ENCODE data around the gene PPP2R2C. TPM values are rescaled to one million over a fixed set of nuclear protein-coding genes. Genes with fewer than 3 reads are reported as not detected.

PPP2R2C gene
- total RNA-seq, 2 donors from 2014 or later, result 0.53 TPM; not detected in 1

GRCh38 chr4:6319530-6320150 is 152.8 kb downstream of the PPP2R2C start:
- intact Hi-C loops (cut with DNase I, micrococcal nuclease), result no loop called here
- ATAC-seq (no peak), DNase-seq (no peak)

GRCh38 chr4:6318206-6318605 is 154.2 kb downstream of the PPP2R2C start:
- ATAC-seq (no peak), DNase-seq (no peak)
- intact Hi-C loops (cut with DNase I, micrococcal nuclease), result no loop called here

- intact Hi-C loops (cut with DNase I, micrococcal nuclease), result no loop called here
- DNase-seq, result no peak
- ATAC-seq, result no peak
Observed at GRCh38 chr4:6316461-6317003, 155.9 kb downstream of the PPP2R2C start.

- ATAC-seq (no peak), DNase-seq (no peak)
- intact Hi-C loops (cut with DNase I, micrococcal nuclease), result no loop called here
Observed at GRCh38 chr4:6313216-6313615, 159.2 kb downstream of the PPP2R2C start.

GRCh38 chr4:6309777-6310176 is 162.6 kb downstream of the PPP2R2C start:
- no peak for ATAC-seq
- intact Hi-C loops (cut with DNase I, micrococcal nuclease), result no loop called here
- no peak for DNase-seq

GRCh38 chr4:6308899-6309643 is 163.3 kb downstream of the PPP2R2C start:
- no peak for DNase-seq
- ATAC-seq, result no peak
- intact Hi-C loops (cut with DNase I, micrococcal nuclease), result no loop called here

- intact Hi-C loops (cut with DNase I, micrococcal nuclease), result no loop called here
Observed at GRCh38 chr4:6307891-6308290, 164.5 kb downstream of the PPP2R2C start.

GRCh38 chr4:6307230-6307629 is 165.2 kb downstream of the PPP2R2C start:
- no peak for DNase-seq
- intact Hi-C loops (cut with DNase I, micrococcal nuclease), result no loop called here
- ATAC-seq, result no peak

More at GRCh38 chr4:6307891-6308290, 164.5 kb downstream of the PPP2R2C start:
- ATAC-seq (no peak), DNase-seq (no peak)

GRCh38 chr4:6306299-6306698 is 166.1 kb downstream of the PPP2R2C start:
- no peak for DNase-seq
- intact Hi-C loops (cut with DNase I, micrococcal nuclease), result no loop called here
- ATAC-seq, result no peak

GRCh38 chr4:6303943-6304342 is 168.5 kb downstream of the PPP2R2C start:
- ATAC-seq (no peak), DNase-seq (no peak)
- intact Hi-C loops (cut with DNase I, micrococcal nuclease), result no loop called here

- intact Hi-C loops (cut with DNase I, micrococcal nuclease), result no loop called here
- no peak for DNase-seq
- no peak for ATAC-seq
Observed at GRCh38 chr4:6302869-6303268, 169.5 kb downstream of the PPP2R2C start.

- ATAC-seq, result no peak
- no peak for DNase-seq
- intact Hi-C loops (cut with DNase I, micrococcal nuclease), result no loop called here
Observed at GRCh38 chr4:6301732-6302442, 170.5 kb downstream of the PPP2R2C start.

GRCh38 chr4:6301051-6301731 is 171.2 kb downstream of the PPP2R2C start:
- ATAC-seq (no peak), DNase-seq (no peak)
- intact Hi-C loops (cut with DNase I, micrococcal nuclease), result no loop called here

GRCh38 chr4:6300359-6300758 is 172.1 kb downstream of the PPP2R2C start:
- intact Hi-C loops (cut with DNase I, micrococcal nuclease), result no loop called here
- no peak for DNase-seq
- no peak for ATAC-seq

GRCh38 chr4:6299875-6300274 is 172.5 kb downstream of the PPP2R2C start:
- ATAC-seq (no peak), DNase-seq (no peak)
- intact Hi-C loops (cut with DNase I, micrococcal nuclease), result no loop called here

- intact Hi-C loops (cut with DNase I, micrococcal nuclease), result no loop called here
- no peak for ATAC-seq
- DNase-seq, result no peak
Observed at GRCh38 chr4:6298852-6299251, 173.6 kb downstream of the PPP2R2C start.

- ATAC-seq (no peak), DNase-seq (no peak)
- intact Hi-C loops (cut with DNase I, micrococcal nuclease), result no loop called here
Observed at GRCh38 chr4:6298035-6298434, 174.4 kb downstream of the PPP2R2C start.

GRCh38 chr4:6297266-6297815 is 175.1 kb downstream of the PPP2R2C start:
- no peak for DNase-seq
- intact Hi-C loops (cut with DNase I, micrococcal nuclease), result no loop called here
- no peak for ATAC-seq

- no peak for DNase-seq
- ATAC-seq, result no peak
Observed at GRCh38 chr4:6296026-6296425, 176.4 kb downstream of the PPP2R2C start.

More at GRCh38 chr4:6296026-6296425, 176.4 kb downstream of the PPP2R2C start:
- intact Hi-C loops (cut with DNase I, micrococcal nuclease), result no loop called here

All from left colon (tissue), 2 donors.